Measurements from ENCODE around the gene GALNT2. TPM values are rescaled to one million over a fixed set of nuclear protein-coding genes. Genes with fewer than 3 reads are reported as not detected.

The GALNT2 gene
- total RNA-seq, 1 experiment from 2014 or later, result 62.2 TPM

DNA sequence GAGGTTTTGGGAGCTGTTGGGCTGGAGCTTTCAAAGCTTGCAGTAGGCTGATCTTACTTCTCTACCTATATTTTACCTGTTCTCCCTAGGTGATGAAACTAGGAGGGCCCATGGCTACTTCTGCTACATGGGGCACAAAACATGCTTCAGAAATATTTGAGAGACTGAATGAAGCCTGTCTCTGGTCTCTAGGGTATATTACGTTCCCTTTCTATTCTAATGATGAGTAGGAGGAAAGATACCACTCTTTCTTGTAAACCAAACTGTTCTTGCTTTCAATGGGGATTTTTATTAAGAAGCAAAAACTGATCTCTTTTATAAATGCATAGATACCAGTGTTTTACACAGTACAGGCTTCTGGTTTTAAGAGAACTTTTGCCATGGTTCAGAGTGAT is 103.1 kb downstream of the GALNT2 start:
- no peak overlapping the region for H3K4me3 ChIP-seq (ENCODE audit: low read depth, low read length)
- ChIA-PET POLR2A (no interaction called here), CTCF (no interaction called here)
- no peak for DNase-seq
- H3K27me3 ChIP-seq (replicated peaks; ENCODE audit: control insufficient read depth, insufficient read depth, low read length), result no peaks in the 10 kb centered on the region
- no peaks in the 10 kb centered on the region for H3K36me3 ChIP-seq (ENCODE audit: control insufficient read depth, insufficient read depth, low read length)
- Mint-ChIP-seq H3K9me3 (ENCODE audit: unreplicated experiment) (no peaks in the 10 kb centered on the region), H3K27me3 (ENCODE audit: insufficient read depth, unreplicated experiment) (no peaks in the 10 kb centered on the region), H3K4me1 (ENCODE audit: low read depth, unreplicated experiment) (peaks cover 10% of the 10 kb centered on the region), H3K27ac (ENCODE audit: unreplicated experiment) (no peak overlapping the region), H3K36me3 (ENCODE audit: insufficient read depth, unreplicated experiment) (no peaks in the 10 kb centered on the region), H3K4me3 (ENCODE audit: unreplicated experiment) (no peak overlapping the region)
- no peaks in the 10 kb centered on the region for H3K9me3 ChIP-seq
- intact Hi-C loops (cut with micrococcal nuclease; ENCODE audit: unreplicated experiment), result no loop called here
- no TSS peak for BruUV-seq (replicated peaks)
- TF ChIP-seq, protein P1, sequence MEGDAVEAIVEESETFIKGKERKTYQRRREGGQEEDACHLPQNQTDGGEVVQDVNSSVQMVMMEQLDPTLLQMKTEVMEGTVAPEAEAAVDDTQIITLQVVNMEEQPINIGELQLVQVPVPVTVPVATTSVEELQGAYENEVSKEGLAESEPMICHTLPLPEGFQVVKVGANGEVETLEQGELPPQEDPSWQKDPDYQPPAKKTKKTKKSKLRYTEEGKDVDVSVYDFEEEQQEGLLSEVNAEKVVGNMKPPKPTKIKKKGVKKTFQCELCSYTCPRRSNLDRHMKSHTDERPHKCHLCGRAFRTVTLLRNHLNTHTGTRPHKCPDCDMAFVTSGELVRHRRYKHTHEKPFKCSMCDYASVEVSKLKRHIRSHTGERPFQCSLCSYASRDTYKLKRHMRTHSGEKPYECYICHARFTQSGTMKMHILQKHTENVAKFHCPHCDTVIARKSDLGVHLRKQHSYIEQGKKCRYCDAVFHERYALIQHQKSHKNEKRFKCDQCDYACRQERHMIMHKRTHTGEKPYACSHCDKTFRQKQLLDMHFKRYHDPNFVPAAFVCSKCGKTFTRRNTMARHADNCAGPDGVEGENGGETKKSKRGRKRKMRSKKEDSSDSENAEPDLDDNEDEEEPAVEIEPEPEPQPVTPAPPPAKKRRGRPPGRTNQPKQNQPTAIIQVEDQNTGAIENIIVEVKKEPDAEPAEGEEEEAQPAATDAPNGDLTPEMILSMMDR (IDR thresholded peaks at IDR 0.05; ENCODE audit: insufficient read depth in 1 of 2, low read depth in 1 of 2, low read length in 1 of 2, severe bottlenecking in 1 of 2, unreplicated experiment in 1 of 2), result no peak
- peaks cover 5% of the 10 kb centered on the region; the same call in 1 of the 2 replicates for H3K4me1 ChIP-seq

DNA sequence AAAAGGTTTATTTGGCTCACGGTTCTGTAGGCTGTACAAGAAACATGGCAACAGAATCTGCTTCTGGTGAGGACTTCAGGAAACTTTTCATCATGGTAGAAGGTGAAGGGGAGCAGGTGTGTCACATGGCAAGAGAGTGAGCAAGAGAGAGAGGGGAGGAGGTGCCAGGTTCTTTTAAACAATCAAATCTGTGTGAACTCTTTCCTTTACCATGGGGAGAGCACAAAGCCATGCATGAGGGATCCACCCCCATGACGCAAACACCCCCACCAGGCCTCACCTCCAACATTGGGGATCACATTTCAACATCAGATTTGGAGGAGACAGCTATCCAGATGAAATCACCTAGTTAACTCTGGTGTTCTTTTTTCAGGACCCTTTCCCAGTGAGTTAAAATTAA is 103.6 kb downstream of the GALNT2 start:
- Histone ChIP-seq H3K9me3 (no peaks in the 10 kb centered on the region), H3K36me3 (ENCODE audit: control insufficient read depth, insufficient read depth, low read length) (no peaks in the 10 kb centered on the region), H3K4me3 (ENCODE audit: low read depth, low read length) (no peak overlapping the region), H3K27me3 (replicated peaks; ENCODE audit: control insufficient read depth, insufficient read depth, low read length) (no peaks in the 10 kb centered on the region), H3K4me1 (peaks cover 7% of the 10 kb centered on the region; the same call in 1 of the 2 replicates)
- Mint-ChIP-seq H3K27me3 (ENCODE audit: insufficient read depth, unreplicated experiment) (no peaks in the 10 kb centered on the region), H3K9me3 (ENCODE audit: unreplicated experiment) (no peaks in the 10 kb centered on the region), H3K36me3 (ENCODE audit: insufficient read depth, unreplicated experiment) (no peaks in the 10 kb centered on the region), H3K27ac (ENCODE audit: unreplicated experiment) (no peak overlapping the region), H3K4me3 (ENCODE audit: unreplicated experiment) (no peak overlapping the region), H3K4me1 (ENCODE audit: low read depth, unreplicated experiment) (peaks cover 11% of the 10 kb centered on the region)
- no TSS peak for BruUV-seq (replicated peaks)
- TF ChIP-seq, protein P1 (IDR thresholded peaks at IDR 0.05; ENCODE audit: insufficient read depth in 1 of 2, low read depth in 1 of 2, low read length in 1 of 2, severe bottlenecking in 1 of 2, unreplicated experiment in 1 of 2), result no peak
- POLR2A ChIA-PET, result no interaction called here
- CTCF ChIA-PET, result no interaction called here
- no peak for DNase-seq
- intact Hi-C loops (cut with micrococcal nuclease; ENCODE audit: unreplicated experiment), result no loop called here

- Mint-ChIP-seq H3K4me1 (ENCODE audit: low read depth, unreplicated experiment) (peaks cover 11% of the 10 kb centered on the region), H3K9me3 (ENCODE audit: unreplicated experiment) (no peaks in the 10 kb centered on the region), H3K4me3 (ENCODE audit: unreplicated experiment) (no peak overlapping the region), H3K36me3 (ENCODE audit: insufficient read depth, unreplicated experiment) (no peaks in the 10 kb centered on the region), H3K27me3 (ENCODE audit: insufficient read depth, unreplicated experiment) (no peaks in the 10 kb centered on the region), H3K27ac (ENCODE audit: unreplicated experiment) (no peak overlapping the region)
- CTCF ChIA-PET, result no interaction called here
- Histone ChIP-seq H3K4me1 (peaks cover 7% of the 10 kb centered on the region; the same call in 1 of the 2 replicates), H3K9me3 (no peaks in the 10 kb centered on the region), H3K4me3 (ENCODE audit: low read depth, low read length) (no peak overlapping the region), H3K36me3 (ENCODE audit: control insufficient read depth, insufficient read depth, low read length) (no peaks in the 10 kb centered on the region), H3K27me3 (replicated peaks; ENCODE audit: control insufficient read depth, insufficient read depth, low read length) (no peaks in the 10 kb centered on the region)
- TF ChIP-seq, protein P1 (IDR thresholded peaks at IDR 0.05; ENCODE audit: insufficient read depth in 1 of 2, low read depth in 1 of 2, low read length in 1 of 2, severe bottlenecking in 1 of 2, unreplicated experiment in 1 of 2), result no peak
- no peak for DNase-seq
- POLR2A ChIA-PET, result no interaction called here
- no TSS peak for BruUV-seq (replicated peaks)
- intact Hi-C loops (cut with micrococcal nuclease; ENCODE audit: unreplicated experiment), result no loop called here
Measured at GRCh38 chr1:230171356-230172015, 104.4 kb downstream of the GALNT2 start.
